GOT3 (cell line): ENCODE measurements around the gene PPIE.

ENCODE experiments used
- DNase-seq: peaks from one replicate; lab custom pipeline; 2025; ENCODE audit warnings: mixed read lengths; lab: John Stamatoyannopoulos, UW

PPIE gene

DNA sequence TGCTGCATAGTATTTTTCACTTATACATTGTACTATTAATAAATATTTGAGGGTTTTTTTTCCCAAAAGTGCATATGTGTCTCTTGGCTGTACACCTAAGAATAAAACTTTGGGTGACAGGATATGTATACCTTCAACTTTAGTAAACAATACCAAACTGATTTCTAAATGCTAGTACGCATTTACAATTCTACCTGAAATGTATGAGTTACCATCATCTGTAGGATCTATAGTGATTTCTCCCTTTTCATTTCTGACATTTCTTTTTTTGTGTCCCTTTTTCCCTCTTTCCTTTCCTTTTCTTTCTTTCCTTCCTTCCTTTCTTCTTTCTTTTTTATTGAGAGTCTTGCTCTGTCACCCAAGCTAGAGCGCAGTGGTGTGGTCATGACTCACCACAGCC is 66.7 kb downstream of the PPIE start:
- no peak for DNase-seq

DNA sequence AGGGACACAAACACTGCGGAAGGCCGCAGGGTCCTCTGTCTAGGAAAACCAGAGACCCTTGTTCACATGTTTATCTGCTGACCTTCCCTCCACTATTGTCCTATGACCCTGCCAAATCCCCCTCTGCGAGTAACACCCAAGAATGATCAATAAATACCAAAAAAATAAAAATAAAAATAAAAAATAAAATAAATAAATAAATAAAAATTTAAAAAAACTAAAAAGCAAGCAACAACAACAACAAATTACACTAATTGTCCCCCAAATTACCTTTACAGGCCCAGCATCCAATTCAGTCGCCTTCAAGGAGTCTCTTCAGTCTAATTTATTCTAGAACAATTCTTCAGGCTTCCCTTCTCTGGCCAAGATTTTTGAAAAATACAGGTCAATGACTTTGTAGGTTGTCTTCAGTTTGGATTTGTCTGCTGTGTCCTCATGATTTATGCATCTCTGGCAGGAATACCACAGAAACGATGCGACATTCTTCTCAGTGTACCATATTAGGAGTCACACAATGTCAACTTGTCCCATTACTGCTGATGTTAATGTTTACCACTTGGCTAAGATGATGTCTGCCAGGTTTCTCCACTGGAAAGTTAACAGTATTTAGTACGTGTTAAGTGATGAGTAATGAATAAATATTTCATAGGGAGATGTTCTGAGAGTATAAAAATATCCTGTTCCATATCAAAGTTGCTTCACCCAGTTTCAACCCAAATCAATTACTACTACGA is 70.3 kb downstream of the PPIE start:
- DNase-seq = no peak

DNA sequence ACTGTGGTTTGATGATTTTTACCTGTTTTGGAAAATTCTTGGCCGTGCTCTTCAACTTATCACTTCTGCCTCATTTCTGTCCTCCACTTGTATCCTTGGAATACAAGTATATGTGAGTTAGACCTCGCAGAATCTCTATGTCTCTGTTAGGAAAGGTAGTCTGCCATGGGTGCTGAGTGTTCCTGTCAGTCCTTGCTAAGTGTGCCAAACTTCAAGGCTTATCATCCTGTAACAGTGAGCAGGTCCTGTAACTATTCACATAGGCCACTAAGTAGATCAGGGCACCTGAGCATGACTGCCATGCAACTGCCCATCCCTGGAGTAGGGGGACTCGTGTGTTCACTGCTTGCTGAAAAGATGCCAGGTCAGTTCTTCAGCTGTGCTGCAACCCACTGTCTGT is 74.2 kb downstream of the PPIE start:
- DNase-seq = no peak
